DMS53 treated with DMSO at 0.1 percent for 48 hours (cell line): Measurements from ENCODE around the gene SLX4.

Experiments
- DNase-seq: peaks from one replicate; lab custom pipeline; 2025; ENCODE audit not compliant: unreplicated experiment; lab: John Stamatoyannopoulos, UW

Gene SLX4

GRCh38 chr16:3561626-3562025 lies 49.8 kb downstream of the SLX4 start:
- DNase-seq: no peak

- no peak for DNase-seq
Measured at GRCh38 chr16:3554351-3554928, 57.0 kb downstream of the SLX4 start.

DNA sequence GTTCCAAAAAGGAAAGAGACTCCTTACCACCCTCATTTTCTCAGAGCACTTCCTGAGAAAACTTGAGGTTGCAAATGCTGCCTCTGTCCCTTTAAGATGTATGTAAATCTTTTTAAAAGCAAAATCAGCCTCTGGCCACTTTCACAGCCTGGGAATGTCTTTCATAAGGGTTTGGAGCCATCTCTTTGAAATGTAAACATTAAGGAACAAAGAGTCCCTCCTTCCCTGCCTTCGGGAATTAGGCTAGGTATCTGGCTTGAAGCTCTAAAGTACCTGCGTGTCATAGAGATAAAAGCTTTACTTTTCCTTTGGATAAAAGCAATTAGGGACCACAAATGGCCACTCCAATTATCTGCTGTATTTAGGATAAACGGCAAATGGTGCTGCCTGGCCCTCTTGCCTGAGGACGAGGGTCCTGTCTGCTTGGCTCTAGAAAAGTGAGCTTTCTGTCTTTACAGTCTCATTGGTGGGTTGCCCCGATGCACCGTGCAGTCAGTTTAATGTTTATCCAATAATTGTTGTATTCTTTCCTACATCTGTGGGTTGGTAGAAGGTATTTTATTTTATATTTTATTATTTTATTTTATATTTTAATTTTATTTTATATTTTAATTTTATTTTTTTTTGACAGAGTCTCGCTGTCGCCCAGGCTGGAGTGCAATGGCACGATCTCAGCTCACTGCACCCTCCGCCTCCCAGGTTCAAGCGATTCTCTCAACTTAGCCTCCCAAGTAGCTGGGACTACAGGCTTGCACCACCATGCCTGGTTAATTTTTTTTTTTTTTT lies 58.1 kb downstream of the SLX4 start:
- DNase-seq: no peak

DNA sequence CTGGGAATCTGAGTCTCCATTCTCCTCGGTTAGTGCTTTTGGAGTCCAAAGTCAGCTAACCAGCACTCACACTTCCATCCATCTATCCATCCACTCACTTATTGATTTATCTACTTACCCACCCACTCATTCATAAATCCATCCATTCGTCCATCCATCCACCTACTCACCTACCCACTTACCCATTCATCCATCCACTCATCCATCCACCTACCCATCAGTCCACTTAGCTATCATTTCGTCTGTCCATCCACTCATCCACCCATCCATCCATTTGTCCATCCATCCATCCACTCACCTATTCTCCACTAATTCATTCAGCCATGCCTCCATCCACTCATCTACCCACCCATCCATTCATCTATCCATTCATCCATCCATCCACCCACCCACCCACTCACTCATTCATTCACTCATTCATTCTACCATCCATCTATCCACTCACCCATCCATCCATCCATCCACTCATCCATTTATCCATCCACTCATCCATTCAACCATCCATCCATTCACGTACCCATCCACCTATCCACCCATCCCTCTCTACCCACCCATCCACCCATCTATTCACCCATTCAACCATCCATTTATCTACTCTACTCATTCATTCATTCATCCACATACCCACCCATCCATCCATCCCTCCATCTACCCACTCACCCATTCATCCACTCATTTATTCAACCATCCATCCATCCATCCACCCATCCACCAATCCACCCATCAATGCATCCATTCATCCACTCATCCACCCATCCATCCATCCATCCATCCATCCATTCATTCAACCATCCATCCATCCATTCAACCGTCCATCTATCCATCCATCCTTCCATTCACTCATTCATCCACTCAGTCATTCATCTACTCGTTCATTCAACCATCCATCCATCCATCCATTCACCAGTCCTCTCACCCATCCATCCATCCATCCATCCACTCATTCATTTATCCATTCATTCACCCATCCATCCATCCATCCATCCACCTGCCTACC lies 60.3 kb downstream of the SLX4 start:
- DNase-seq: no peak

- no peak for DNase-seq
Measured at GRCh38 chr16:3549906-3550305, 61.5 kb downstream of the SLX4 start.

DNA sequence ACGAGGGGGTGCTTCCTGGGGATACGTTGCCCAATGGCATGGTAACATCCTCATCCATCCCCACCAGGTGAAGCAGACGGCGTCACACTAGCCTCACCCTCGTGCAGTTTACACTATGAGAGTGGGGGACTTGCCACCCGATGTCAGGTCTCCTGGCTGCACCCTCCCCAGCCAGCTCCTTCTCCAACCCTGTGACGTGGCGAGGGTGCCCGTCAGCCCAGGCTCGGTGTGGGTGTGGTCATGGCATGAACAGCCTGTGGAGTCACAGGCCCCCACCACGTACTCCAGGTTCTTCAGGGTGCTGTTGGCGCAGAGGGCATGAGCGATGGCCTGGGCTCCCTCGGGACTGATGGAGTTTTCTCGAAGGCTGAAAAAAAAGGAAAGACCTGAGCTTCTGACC lies 62.5 kb downstream of the SLX4 start:
- no peak for DNase-seq

DNA sequence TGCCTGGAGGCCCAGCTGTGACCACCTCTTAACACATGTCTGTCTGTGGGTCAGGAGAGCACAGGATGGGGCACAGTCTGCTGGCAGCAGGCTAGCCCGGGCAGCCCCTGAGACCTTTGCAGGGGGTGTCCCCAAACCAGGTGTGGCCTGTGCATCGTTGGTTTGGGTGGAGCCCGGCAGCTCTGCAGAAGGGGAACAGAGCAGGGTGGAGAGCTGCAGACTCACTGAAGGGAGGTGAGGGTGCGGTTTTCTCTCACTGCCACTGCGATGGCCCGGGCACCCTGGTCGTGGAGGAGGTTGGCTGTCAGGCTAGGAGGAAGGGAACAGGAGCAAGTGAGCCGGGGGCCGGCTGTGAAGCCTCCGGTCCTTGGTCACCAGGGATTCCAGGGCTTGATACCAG lies 63.0 kb downstream of the SLX4 start:
- DNase-seq: no peak

DNA sequence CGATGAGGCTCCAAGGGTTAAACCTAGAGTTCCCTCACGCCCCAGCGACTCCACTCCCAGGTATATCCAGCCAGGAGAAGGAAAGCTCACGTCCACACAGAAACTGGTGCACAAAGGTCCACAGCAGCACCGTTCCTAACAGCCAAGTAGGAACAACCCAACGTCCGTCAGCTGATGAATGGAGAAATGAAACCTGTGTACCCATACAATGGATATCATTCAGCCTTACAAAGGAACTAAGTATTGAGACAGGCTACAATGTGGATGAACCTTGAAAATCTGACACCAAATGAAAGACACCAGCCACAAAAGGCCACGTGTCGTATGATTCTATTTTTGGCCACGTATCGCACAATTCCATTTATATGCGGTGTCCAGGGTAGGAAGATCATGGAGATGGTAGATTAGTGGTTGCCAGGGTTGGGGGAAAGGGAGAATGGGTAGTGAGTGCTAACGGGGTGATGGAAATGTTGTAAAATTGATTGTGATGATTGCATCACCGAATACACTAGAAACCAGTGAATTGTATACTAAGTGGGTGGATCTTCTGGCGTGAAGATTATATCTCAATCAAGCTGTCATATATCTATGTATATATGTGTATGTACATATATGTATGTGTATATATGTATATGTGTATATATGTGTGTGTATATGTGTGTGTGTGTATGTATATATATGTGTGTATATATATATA lies 64.3 kb downstream of the SLX4 start:
- DNase-seq: no peak

DNA sequence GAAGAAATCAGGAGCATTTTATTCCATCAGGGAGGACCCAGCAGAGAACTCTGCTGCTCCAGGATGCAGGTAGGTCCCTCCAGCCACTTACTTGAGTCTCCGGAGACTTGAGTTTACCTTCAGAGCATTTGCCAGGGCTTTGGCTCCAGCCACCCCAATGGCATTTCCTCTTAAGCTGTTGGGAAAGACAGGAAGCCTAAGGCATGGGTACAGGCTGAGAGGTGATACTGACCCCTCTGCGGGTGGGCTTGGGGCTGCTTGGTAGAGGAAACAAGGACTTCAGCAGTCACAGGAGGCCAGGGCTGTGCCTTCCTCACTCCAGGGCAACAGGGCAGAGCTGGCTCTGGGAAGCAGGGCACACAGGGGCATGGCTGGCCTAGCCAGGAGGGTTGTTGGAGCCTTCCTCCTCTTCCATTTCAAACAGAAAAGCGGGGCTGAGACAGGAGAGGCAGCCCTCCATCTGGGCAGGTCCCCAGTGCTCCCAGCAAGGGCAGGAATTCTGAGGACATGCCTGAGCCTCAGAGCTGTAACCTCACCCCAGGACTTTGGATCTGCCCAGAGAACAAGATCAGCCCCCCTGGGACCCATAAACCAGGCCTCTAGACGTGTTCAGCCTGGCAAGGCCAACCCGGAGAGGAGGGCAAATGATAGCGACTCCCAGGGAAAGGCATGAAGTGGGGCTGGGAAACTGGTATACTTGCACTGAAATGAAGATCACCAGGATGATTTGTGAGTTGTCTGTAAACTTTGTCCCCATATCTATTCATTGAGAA lies 68.6 kb downstream of the SLX4 start:
- DNase-seq: no peak

DNA sequence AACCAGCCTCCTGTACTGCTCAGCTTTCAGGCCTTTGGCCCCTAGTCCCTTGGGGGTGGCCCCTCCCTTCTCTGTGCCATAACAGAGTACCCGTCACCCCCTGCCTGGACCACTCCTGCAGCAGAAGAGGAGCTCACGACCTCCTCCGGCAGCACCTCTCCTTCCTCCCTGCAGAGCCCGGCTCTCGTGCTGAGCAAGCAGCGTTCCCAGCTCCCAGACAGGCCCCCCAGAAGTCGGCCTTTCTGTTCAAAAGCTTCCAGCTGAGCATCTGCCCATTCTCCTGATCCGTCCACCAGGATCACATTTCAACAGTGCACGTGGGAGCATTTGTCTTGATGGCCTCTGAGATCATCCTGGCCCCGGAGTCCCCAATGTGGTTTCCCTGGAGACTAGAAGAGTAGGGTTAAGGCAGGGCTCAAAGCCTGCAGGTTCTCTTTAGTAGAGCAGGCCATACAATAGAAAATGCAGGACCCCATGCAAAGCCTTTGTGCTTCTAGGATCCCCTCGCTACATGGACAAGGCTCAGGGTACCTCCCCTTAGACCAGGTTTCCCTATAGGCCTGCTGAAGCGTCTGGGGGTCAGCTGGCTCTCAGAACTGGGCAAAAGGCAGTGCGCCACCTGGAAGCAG lies 69.8 kb downstream of the SLX4 start:
- no peak for DNase-seq

DNA sequence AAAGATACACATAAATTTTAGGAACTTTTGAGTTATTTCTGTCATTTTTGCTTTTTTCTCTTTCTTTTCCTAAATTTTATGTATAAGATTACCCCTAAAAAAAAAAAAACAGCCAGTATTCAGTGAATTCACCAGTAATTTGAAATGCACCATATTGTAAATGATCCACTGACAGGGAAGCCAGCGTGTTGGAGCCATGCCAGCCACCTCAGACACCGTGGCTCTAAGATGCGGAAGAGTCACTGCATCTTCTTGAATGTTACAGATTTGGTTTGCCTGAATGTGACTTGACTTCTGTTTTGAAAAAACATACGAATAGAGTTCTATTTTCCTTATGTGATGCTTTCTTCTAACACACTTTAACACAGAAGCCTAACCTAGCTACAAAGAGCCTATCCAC lies 73.2 kb downstream of the SLX4 start:
- DNase-seq: no peak

- no peak for DNase-seq
Measured at GRCh38 chr16:3536851-3537250, 74.6 kb downstream of the SLX4 start.

- DNase-seq: no peak
Measured at GRCh38 chr16:3536271-3536731, 75.1 kb downstream of the SLX4 start.

DNA sequence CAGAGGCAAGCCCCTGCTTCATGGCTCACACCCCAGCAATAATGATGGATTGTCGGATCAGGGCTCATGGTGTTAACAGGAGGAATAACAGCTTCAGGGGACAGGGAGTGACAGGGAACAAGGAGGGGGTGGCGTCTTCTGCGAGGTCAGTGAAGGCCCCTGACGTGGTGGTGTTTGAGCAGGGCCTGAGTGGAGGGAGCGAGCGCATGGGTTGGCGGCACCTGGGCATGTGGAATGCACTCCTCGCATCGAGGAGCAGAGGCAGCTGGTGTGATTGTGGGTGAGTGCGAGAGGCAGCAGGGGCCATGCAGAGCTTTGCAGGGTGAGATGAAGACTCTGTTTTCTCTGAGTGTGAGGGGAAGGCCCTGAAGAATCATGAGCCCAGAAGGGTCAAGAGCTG lies 77.3 kb downstream of the SLX4 start:
- no peak for DNase-seq

GRCh38 chr16:3532741-3533140 lies 78.7 kb downstream of the SLX4 start:
- DNase-seq: no peak
